Omental fat pad (tissue), 4 donors: ENCODE measurements around the gene HSPA4L. TPM values are rescaled to one million over a fixed set of nuclear protein-coding genes. Genes with fewer than 3 reads are reported as not detected.

Experiments used
- ATAC-seq: fragments of 150-250 bp; one replicate; pipeline ENCODE4 v1.9.1; 2016; ENCODE audit warnings: mild to moderate bottlenecking, moderate library complexity; ENCODE audit not compliant: low FRiP score
- DNase-seq: peaks from one replicate; pipeline ENCODE4 v3.0.0-alpha.2; 2019; ENCODE audit warnings: low spot score
- CTCF ChIP-seq, 3 donors: fragments of 450-650 bp; IDR thresholded peaks; one replicate each; pipeline ENCODE4 v1.5.1; 2016 to 2017; ENCODE audit warnings: antibody characterized with exemption in 3 of 3, mild to moderate bottlenecking in 3 of 3, moderate library complexity in 2 of 3
- total RNA-seq, 4 donors: library from RNA; depleted of rRNA; stranded (reverse); fragments of >200 nt; gene quantifications; one replicate each; pipeline ENCODE4 v1.1.0, GENCODE V29; 2016

HSPA4L gene
- total RNA-seq, 4 donors from 2014 or later, result 1.3 to 4.6 (median 2.1) TPM

- TF ChIP-seq CTCF (IDR thresholded peaks at IDR 0.05), result no peak
- ATAC-seq (no peak), DNase-seq (no peak)
Observed at GRCh38 chr4:127748957-127749356, 33.2 kb upstream of the HSPA4L start.

DNA sequence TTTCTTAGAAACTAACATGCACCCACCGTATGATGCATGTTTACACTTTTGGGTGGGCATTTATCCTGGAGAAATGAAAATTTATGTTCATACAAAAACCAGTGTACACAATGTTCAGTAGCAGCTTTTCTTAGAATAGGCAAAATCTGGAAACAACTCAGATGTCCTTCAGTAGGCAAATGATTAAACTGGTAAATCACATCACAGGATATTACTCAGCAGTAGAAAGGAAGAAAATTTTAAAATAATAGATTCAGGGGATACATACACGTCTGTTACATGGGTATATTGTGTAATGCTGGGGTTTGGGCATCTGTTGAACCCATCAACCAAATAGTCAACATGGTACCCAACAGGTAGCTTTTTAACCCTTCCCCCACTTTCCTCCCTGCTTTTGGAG lies 25.2 kb upstream of the HSPA4L start:
- TF ChIP-seq CTCF (IDR thresholded peaks at IDR 0.05), result no peak
- ATAC-seq (no peak), DNase-seq (no peak)

- DNase-seq (no peak), ATAC-seq (no peak)
- no peak for TF ChIP-seq CTCF (IDR thresholded peaks at IDR 0.05)
Observed at GRCh38 chr4:127759228-127759820, 22.8 kb upstream of the HSPA4L start.

DNA sequence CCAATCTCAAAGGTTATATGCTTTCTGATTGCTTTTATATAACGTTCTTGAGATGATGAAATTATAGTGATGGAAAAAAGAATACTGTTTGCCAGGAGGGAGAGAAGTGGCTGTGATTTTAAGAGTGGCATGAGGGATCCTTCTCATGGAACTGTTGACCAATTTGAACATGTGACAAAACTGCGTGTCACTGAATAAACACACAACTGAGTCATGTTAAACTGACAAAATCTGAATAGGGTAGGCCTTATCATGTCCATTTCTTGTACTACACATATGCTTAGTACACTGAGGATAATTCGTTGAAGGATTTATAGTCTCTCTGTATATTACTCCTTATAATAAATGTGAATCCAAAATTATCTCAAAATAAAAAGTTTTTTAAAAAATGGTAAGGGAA lies 22.2 kb upstream of the HSPA4L start:
- ATAC-seq (no peak), DNase-seq (no peak)
- no peak for TF ChIP-seq CTCF (IDR thresholded peaks at IDR 0.05)

GRCh38 chr4:127771535-127772275 lies 10.4 kb upstream of the HSPA4L start:
- DNase-seq (no peak), ATAC-seq (no peak)
- TF ChIP-seq CTCF (IDR thresholded peaks at IDR 0.05), result no peak

DNA sequence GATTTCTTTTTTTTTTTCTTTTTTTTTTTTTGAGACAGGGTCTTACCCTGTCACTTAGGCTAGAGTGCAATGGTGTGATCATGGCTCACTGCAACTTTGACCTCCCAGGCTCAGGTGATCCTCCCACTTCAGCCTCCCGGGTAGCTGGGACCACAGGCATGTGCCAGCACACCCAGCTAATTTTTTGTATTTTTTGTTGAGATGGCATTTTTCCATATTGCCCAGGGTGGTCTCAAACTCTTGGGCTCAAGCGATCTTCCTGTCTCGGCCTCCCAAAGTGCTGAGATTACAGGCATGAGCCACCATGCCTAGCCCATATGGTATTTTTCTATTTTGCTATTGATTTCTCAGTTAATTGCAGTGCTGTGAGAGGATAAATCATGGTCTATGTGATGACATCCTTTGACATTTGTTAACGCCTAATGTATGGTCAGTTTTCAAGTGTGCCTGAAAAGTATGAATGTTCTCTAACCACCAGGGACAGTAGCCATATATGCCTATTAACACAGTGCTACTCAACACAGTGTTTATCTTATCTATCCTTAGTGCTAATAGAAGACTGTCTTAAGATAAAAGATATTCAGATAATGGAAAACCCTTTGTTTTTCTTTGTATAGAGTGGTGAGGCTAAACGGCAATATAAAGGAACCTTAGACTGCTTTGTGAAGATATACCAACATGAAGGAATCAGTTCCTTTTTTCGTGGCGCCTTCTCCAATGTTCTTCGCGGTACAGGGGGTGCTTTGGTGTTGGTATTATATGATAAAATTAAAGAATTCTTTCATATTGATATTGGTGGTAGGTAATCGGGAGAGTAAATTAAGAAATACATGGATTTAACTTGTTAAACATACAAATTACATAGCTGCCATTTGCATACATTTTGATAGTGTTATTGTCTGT lies 9.1 kb upstream of the HSPA4L start:
- DNase-seq (no peak), ATAC-seq (no peak)
- TF ChIP-seq CTCF (IDR thresholded peaks at IDR 0.05), result no peak
